GM21447 (cell line): ENCODE data around the gene BUD23.

ENCODE experiments used
- ATAC-seq: cut with Tn5 transposase; IDR thresholded peaks from one replicate; pipeline ENCODE4 v1.9.1; 2021; ENCODE audit not compliant: unreplicated experiment

Gene BUD23

DNA sequence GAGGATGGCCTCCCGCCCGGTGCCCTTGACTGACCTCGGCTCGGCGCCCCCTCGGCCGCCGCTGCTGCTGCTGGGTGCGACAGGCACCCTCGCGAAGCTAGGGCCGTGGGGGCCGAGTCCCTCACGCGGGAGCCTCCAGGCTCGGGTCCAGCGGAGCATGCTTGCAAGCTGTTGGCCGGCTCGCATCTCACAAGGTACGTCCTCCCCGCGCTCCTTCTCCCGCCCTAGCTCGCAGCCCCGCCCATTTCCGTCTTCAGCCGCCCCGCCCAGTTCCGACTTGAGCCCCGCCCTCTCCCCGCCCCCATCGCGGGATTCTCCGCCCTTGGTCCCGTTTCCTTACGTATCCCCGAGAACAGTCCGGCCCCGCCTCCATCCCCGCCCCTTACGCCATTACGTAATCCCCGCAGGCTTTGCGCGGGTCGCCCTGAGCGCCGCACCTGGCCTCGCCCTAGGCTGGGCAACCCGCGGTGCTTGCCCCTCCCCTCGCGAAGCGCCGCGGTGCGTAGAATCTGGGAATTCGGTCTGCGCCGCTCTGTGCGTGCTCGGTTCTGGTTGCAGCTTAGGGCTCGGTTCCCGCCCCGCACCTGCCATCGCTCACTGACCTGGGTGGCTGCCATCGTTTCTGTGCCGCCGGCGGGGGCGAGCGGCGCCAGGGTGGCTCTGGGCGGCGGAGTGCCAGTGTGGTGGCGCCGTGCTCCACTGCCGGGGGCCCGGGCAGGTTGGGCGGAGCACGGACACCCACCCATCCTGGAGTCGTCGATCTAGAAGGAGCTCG is 55.4 kb downstream of the BUD23 start, which contains the start of gene ABHD11:
Gene ABHD11 (minus strand): TSS at position 191 of the 775 bp plus-strand sequence. CDS start 32 bp downstream, at position 159.
- peak; percentile 82 for ATAC-seq

DNA sequence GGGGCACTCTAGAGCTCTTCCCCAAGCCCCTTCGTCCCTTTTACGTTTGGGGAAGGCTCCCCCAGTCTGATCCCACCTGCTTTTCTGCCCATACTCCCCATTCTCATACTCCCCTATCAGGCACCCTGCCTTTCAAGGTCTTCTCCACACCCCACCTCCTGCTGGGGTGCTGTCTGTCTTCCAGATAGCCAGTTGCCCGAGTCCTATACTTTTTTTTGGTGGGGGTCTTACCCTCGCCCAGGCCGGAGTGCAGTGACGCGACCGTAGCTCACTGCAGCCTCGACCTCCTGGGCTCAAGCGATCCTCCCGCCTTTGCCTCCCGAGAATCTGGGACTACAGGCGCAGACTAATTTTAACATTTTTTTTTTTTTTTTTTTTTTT is 56.0 kb downstream of the BUD23 start:
- ATAC-seq, result no peak

DNA sequence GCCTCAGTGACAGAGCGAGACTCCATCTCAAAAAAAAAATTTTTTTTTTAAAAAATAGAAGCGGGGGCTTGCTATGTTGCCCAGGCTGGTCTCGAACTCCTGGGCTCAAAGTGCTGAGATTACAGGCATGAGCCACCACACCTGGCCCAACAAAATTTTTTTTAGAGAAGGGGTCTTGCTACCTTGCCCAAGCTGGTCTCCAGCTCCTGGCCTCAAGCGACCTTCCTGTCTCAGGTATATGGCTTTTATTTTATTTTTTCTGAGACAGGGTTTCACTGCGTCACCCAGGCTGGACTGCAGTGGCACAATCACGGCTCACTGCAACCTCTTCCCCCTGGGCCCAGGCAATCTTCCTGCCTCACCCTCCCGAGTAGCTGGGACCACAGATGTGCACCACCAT is 56.8 kb downstream of the BUD23 start:
- no peak for ATAC-seq

DNA sequence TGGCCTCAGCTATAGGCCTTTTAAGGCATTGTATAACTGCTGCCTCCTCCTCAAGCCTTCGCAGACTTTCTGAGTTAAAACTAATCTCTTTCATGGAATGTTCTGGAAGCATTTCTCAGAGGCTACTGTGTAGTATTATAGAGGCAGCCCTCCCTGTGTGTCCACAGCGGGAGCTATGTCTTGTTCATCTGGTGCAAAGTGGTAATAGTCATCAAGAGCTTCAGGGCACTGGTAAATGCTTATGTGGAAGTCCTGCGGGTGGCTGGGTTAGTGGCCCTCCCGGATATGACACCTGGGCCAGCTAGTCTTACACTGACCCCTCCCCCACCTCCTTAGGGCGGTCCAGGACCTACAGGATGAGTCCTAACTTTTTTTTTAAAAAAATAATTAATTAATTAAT is 57.4 kb downstream of the BUD23 start:
- no peak for ATAC-seq

DNA sequence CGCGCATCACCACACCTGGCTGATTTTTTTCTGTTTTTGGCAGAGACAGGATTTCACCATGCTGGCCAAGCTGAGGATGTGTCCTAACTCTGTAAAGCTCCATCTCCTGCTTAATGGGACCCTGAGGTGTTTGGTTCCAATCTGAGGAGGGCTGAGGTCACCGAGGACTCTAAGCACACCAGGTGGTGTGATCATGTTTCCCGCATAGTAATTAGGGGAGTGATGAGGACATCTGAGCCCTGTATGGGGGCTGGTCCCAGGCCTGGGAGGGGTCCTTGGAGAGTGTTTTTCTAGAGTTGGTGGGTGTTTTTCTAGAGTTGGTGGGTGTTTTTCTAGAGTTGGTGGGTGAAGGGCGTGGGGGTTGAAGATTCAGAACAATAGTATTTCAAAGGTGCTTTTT is 58.2 kb downstream of the BUD23 start:
- no peak for ATAC-seq

DNA sequence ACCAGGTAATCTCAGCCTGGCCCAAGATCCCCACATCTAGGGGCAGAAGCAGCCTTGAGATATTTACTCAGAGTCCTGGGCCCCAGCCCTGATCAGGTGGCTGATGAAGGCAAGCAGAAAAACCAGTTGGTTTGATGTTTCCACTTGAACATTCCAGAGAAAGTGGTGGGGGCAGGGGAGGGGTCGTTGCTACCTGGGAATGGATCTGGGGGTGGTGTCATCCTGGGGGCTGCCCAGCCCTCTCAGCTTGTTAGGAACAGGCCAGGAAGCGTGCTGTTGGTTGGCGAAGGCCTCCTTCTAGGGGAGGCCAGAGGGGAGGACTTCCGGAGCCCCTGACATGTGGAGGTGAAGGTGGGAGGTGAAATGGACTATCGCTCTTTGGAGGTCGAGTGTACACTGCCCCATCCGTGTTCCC is 58.9 kb downstream of the BUD23 start:
- ATAC-seq, result no peak

DNA sequence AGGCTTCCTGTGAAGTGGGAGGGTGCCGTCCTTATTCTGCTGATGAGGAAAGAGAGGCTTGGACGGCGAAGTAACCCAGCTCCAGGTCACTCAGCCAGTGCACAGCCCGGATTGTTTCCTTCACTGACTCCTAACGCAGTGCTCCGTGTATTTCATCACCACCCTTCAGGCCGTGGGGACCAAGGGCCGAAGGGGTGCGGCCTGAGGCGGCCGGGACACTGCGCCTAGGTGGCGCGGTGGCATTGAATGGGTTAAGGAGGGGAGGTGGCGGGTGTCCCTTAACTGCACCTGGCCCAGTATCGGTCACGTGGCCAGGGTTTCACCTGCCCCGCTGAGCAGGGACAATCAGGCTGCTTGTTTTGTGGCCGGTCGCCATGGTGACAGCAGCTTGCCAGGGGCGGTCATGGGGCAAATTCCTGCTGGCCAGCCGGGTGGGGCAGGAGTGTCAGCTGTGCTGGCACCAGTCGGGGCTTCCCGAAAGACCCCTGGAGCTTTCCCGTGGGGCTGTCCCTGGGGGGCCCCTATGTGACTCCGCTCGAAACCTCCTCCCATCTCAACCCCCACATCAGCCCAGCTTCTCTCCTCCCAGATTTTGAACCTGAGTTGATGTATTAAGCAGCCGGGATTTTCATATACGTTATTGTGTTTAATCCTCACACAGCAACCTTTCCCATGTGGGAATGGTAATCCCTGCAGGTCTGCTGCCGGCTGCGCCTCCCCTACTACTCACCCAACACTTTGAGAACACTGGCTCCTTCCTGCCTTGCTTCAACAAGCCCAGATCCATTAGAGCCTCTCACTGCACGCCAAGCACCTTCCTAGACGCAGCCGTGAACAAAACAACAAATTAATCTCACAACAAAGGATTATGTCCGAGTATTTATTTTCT is 59.6 kb downstream of the BUD23 start:
- ATAC-seq, result no peak

DNA sequence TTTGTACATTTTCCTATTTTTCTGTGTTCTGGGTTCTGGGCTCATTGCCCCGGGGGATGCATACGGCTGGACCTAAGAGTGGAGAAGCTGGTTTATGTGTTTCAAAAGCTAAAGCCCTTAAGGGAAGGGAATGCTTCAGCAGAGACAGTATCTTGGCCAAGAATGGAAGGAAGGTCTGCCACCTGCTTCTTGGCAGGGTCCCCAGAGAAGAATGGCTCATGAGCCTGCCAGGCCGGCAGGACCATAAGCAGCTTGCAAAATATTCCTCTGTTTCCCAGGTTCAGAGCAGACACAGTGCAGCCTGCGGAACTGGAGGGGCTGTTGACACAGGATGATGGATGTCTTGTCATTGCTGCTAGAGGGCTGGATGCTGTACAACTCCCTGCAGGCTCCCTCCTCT is 63.0 kb downstream of the BUD23 start:
- no peak for ATAC-seq
